ENCODE measurements around the gene CDH4.
"Not testable (repeated sequence)": the region's sequence is repeated elsewhere in the genome, so short reads cannot be mapped to it uniquely, and the experiment has no call there.

CDH4 gene

DNA sequence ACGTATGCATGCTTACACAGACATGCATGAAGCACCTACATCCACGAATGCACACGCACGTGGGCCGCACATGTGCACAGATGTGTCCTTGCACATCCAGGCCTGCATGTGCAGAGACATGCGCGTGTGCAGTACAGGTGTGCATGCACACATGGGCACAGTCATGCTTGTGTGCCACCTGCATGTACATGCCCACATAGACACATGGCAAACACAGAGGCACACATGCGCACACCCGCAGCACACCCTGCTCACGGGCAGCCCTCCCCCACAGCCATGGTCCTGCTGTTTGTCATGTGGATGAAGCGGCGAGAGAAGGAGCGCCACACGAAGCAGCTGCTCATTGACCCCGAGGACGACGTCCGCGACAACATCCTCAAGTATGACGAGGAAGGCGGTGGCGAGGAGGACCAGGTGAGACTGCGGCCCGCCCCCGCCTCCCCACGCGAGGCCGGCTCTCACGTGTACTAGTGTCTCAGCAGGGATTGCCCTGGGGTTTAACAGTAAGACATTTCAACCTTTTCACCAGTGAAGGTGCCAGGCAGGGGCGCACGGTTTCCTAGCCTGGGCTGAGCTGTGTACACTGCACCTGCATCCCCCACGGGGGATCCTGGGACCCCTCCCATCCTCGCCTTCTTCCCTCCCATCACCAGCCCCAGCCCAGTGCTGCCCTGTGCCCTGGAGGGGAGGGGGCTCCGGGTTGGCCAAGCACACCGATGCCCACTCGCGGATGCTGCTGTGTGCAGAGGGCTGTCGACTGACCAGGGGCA is 680.8 kb downstream of the CDH4 start:
- no peak for DNase-seq

DNA sequence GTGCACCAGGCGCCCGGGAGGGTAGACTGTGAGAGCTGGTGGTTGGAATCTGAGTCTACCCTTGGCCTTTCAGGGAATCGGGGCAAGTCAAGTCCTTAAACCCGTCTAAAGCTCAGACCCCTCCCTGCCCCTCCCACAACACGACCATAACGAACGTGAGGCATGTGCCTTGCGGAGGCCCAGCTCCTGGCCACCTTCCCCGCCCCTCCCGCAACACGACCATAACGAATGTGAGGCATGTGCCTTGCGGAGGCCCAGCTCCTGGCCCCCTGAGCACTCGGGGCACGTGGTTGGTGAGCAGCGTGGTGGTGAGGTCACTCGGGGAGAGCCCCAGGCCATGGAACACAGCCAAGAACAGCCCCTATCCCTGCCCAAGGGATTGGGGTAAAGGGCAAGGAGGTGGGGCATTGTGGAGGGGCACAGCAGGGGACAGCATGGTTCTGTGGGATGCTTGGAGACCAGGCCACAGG is 681.5 kb downstream of the CDH4 start:
- DNase-seq: no peak

- DNase-seq: no peak
Observed at GRCh38 chr20:61933951-61934715, 682.1 kb downstream of the CDH4 start.

DNA sequence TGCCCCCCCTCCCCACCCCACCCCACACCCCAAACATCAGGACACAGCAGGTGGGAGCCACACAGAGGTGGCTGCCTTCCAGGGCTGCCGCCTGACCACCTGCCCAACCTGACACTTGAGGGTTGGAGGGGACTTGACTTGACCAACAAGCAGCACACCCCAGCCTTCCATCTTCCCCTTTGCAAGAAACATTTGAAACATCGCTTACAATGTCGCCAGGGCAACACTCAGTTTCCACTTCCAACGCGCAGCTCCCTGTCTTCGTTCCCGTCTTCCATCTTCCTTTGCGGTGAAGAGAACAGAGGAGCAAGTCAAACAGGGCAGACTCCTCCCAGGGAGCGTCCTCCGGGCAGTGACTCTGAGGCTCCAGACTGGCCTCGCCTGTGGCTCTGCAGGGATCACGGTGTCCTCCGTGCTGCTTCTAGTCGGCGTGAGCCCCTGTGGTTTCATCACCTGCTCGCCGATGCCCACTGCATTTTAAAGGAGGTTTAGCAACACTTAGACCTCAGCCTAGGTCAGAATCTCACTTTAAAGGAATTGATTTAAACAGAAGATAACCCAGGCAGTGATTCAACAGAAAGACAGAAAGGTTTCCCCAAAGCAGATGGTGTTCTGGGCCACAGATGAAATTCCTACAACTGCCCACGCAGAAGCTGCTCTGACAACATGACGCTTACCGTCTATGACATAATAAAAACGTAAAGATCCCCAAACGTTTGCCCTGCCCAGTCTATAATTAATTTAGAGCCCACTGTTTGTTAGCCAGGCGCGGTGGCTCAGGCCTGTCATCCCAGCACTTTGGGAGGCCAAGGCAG is 682.9 kb downstream of the CDH4 start:
- no peak for DNase-seq

DNA sequence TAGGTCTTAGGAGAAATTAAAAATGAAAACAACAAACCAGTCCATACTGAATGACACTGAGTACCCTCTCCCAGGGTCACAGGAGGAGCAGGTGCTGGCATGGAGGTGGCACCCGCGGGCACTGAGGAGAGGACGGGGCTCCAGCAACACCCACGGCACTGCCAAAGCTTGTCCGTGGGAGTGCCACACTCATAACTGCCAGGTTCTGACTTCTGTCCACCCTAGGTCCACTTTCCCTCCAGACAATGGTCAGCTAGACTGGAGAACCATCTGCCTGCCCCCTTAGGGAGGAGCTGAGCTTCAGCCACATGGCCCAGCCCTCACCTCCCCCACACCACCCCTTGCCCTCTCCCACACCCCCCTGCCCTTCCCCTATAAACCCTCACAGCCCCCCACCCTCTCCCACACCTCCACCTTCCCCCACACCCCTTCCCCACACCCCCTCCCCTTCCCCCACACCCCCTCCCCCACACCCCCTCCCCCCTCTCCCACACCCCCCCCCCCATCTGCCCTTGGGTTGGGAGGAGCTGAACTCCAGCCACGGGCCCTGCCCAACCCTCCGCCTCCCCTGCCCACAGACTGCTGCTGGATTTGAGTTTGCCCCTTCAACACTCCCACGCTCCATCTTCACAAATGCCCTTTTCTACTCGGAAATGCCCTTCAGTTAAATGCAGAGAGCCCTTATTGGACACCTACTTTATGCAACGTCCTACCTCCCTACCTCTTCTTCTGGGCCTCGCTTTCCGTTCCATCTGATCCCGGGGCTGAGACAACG is 684.1 kb downstream of the CDH4 start:
- no peak for DNase-seq

DNA sequence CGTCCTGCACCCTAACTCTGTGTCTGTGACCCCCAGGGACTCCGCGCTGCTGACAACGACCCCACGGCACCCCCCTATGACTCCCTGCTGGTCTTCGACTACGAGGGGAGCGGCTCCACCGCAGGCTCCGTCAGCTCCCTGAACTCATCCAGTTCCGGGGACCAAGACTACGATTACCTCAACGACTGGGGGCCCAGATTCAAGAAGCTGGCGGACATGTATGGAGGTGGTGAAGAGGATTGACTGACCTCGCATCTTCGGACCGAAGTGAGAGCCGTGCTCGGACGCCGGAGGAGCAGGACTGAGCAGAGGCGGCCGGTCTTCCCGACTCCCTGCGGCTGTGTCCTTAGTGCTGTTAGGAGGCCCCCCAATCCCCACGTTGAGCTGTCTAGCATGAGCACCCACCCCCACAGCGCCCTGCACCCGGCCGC is 684.7 kb downstream of the CDH4 start:
- DNase-seq: no peak

DNA sequence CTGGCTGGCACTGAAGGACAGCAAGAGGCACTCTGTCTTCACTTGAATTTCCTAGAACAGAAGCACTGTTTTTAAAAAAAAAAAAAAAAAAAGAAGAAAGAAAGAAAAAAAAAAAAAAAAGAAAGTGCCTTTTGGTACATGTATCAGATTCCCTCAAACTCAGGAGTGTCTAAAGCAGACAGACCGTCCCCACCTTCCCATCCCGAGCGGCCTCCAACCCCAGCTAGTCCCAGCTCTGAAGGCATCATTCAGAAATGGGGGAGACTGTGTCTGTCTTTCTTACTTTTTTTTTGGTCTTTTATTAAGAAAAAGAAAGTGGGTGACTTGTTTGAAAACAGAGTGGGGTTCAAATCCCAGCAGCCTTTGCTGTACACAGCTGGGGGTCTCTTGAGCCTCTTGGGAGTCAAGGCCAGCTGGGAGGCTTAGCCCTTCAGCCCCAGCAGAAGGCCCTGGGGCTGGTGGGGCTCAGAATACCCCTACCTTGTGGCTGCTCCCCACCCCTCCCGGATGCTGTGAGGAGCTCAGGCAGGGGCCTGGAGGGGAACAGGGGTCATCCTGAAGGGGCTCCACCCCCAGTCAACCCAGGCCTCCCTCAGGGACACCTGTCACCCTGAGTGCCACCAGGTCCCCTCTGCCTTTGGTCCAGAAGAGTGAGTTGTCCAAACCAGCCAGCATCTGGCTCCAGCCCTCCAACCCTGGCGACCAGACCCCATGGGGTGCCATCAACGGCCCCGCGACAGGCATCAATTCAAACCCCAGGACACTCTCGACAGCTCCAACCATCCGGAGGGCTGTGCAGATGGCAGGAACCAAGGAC is 685.3 kb downstream of the CDH4 start:
- DNase-seq: no peak

DNA sequence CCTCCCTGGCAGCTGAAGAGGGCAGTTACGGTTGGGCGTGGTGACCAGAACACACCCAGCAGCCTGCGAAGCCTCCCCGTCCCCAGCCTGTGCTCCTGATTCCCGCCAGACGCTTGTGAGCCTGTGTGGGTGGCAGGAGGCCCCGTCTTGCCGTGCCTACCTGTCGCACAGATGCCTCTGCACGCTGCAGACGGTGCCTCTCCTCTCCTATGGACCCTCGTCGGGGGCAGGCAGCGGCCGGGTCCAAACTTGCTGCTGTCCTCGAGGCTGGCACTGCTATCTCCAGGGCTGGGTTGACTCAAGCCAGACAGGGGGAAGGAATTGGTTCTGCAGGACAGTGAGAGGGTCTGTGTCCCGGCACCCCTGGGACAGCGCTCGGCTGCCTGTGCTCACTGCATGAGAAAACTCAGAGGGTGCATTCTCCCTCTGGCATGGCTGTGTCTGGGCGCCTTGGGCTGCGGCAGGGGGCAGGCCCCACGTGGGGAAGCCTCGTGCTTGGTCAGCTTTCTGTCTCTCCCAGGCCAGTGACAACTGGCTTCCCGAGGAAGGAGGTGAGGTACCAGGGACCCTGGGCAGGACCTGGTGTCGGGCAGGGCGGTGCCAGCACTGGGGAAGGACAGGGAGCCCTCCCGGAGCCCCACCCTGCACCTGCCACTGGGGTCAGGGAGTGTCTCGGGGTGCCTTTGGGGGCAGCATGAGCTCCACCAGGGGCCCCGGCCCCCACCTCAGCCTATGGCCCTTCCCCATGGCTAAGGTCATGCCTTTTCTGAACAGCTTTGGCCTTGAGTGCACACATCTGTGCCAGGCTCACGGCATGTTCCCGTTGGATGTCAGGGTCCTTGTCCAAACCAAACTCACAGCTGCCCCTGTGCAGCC is 686.1 kb downstream of the CDH4 start:
- DNase-seq: no peak

GRCh38 chr20:61938839-61939690 is 687.0 kb downstream of the CDH4 start:
- DNase-seq: no peak

DNA sequence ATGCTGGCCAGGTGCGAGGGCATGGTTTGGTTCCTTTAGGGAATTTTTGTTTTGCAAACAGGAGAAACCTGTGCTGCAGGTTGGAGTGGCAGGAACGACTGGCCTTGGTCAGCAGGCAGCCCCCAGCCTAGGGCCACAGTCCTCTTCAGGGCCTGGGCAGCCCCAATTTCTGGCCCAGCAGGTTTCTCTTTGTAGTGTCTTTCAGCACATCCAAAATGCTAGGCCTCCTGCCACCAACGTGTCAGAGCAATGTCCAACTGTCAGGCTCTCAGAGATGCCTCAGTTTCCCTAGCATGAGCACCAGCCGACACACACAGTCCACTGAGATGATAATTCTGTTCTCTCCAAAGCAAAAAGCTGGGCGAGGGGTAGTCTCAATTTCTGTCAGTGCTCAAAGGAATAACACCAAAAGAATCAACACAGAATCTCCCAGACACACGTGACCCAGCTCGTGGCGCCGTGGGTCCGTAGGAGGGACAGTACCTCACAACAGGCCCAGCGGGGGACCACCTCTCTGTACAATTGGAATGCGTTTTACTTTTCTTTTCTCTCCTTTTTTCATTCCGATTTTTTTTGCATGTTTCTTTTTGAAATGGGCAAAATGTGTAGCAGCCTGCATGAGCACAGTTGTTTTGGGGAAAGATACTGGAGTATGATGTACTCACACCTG is 687.8 kb downstream of the CDH4 start:
- DNase-seq: no peak

- DNase-seq: no peak
Observed at GRCh38 chr20:61940491-61940890, 688.4 kb downstream of the CDH4 start.

GRCh38 chr20:61940976-61941720 is 689.1 kb downstream of the CDH4 start:
- DNase-seq: no peak

DNA sequence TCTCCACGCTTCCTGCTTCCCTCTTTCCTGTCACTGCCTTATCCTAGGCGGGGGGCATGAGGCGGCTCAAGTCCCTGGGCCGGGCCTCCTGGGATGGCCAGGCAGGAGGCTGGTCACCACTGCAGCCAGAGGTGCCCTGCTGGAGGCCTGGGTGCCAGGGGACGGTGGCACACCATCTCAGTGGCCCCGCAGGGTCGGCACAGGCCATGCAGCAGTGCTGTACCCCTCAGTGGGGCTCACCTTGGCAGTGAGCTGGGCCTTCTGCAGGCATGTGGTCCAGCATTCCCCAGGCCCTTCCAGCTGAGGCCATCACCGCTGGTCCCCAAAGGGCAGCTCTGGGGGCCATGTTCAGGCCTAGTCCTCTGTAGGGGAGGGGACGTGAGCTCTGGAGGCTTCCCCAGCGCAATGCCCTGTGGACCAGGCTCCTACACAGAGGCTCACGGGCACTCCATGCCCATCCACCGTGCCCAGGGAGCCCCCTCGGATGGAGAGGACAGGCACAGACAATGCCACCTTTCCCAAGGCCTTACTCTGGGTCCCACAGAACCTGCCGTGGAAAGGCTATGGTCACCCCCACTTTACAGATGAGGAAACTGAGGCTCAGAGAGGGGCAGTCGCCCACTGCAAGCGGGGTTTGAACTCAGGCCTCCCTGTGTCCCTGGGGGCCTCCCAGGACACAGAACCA is 689.8 kb downstream of the CDH4 start:
- DNase-seq: no peak

GRCh38 chr20:61942526-61942925 is 690.5 kb downstream of the CDH4 start:
- no peak for DNase-seq

- not testable (repeated sequence) for DNase-seq
Observed at GRCh38 chr20:61944967-61945366, 692.9 kb downstream of the CDH4 start.

- not testable (repeated sequence) for DNase-seq
Observed at GRCh38 chr20:61945495-61945894, 693.4 kb downstream of the CDH4 start.

DNA sequence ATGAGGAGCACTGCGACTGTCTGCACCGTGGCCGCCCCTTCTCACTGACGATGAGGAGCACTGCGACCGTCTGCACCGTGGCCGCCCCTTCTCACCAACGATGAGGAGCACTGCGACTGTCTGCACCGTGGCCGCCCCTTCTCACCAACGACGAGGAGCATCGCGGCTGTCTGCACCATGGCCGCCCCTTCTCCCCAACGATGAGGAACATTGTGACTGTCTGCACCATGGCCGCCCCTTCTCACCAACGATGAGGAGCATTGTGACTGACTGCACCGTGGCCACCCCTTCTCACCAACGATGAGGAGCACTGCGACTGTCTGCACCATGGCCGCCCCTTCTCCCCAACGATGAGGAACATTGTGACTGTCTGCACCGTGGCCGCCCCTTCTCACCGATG is 696.0 kb downstream of the CDH4 start:
- not testable (repeated sequence) for DNase-seq

Measured in SIG-M5 (cell line).